Endodermal cell (in vitro differentiated cells): ENCODE results near the gene LSM14B. TPM values are rescaled to one million over a fixed set of nuclear protein-coding genes. Genes with fewer than 3 reads are reported as not detected.

Experiments
- DNase-seq: peaks from one replicate; pipeline ENCODE4 v3.0.0-alpha.2; 2017
- H3K27ac ChIP-seq: 2 replicates; pipeline ENCODE4 v1.5.1; 2013; ENCODE audit warnings: mild to moderate bottlenecking, low read depth, low read length, moderate library complexity
- H3K27me3 ChIP-seq: 2 replicates; pipeline ENCODE4 v1.6.1; 2013; ENCODE audit warnings: mild to moderate bottlenecking, low read length, moderate library complexity; ENCODE audit not compliant: insufficient read depth, control insufficient read depth, poor library complexity, severe bottlenecking
- H3K36me3 ChIP-seq: 2 replicates; pipeline ENCODE4 v1.7.0; 2013; ENCODE audit warnings: mild to moderate bottlenecking, low read length, moderate library complexity; ENCODE audit not compliant: control insufficient read depth, insufficient read depth
- H3K4me1 ChIP-seq: one replicate; pipeline ENCODE4 v1.7.0; 2013; ENCODE audit warnings: low read length; ENCODE audit not compliant: control insufficient read depth, insufficient read depth
- H3K4me3 ChIP-seq: 2 replicates; pipeline ENCODE4 v1.5.1; 2013; ENCODE audit warnings: mild to moderate bottlenecking, low read length, moderate library complexity
- H3K9ac ChIP-seq: 2 replicates; pipeline ENCODE4 v1.6.1; 2013; ENCODE audit warnings: mild to moderate bottlenecking, low read length, moderate library complexity; ENCODE audit not compliant: poor library complexity, severe bottlenecking; ENCODE audit errors: extremely low read depth
- H3K9me3 ChIP-seq: 2 replicates; pipeline ENCODE4 v1.6.1; 2013; ENCODE audit warnings: mild to moderate bottlenecking, low read length, moderate library complexity; ENCODE audit not compliant: control insufficient read depth
- H3K27ac Mint-ChIP-seq: 2 replicates; pipeline ENCODE4 v1.8.0; 2020; ENCODE audit warnings: mixed read lengths
- H3K27me3 Mint-ChIP-seq: 2 replicates; pipeline ENCODE4 v1.8.0; 2021; ENCODE audit warnings: mild to moderate bottlenecking, mixed read lengths; ENCODE audit not compliant: insufficient read depth
- H3K36me3 Mint-ChIP-seq: 2 replicates; pipeline ENCODE4 v1.8.0; 2020; ENCODE audit warnings: low read depth, mixed read lengths
- H3K4me1 Mint-ChIP-seq: 2 replicates; pipeline ENCODE4 v1.8.0; 2020; ENCODE audit warnings: mixed read lengths
- H3K4me3 Mint-ChIP-seq: 2 replicates; pipeline ENCODE4 v1.8.0; 2020; ENCODE audit warnings: mild to moderate bottlenecking, moderate library complexity, mixed read lengths
- H3K9me3 Mint-ChIP-seq: 2 replicates; pipeline ENCODE4 v1.8.0; 2020; ENCODE audit warnings: mild to moderate bottlenecking, mixed read lengths
- WGBS, 2 experiments: methylation state at CpG; one replicate each; pipeline versions ENCODE4 v1.1.5 to v1.1.7; 2013; ENCODE audit warnings: missing lambda C conversion rate in 2 of 2, mixed read lengths in 1 of 2; ENCODE audit not compliant: insufficient coverage in 1 of 2, insufficient read length in 1 of 2; 5-methylcytosine and 5-hydroxymethylcytosine counted together
- total RNA-seq, 2 donors: library from RNA; stranded (reverse); fragmentation: NEBNext Ultra II Directional in 1 of 2; extraction: Animal tissue kit (Norgen Biotek cat#: 25700) in 1 of 2; gene quantifications; 2 replicates in 1 of 2; 3 replicates in 1 of 2; pipeline ENCODE4 v1.2.1, GENCODE V29; 2021
- TF ChIP-seq, protein P1 (sequence below): fragments of 200-600 bp; sonication (generic); conservative IDR thresholded peaks from 2 replicates; pipeline ENCODE4 v1.5.0; 2021; ENCODE audit warnings: antibody characterized with exemption, mild to moderate bottlenecking

The LSM14B gene
- total RNA-seq, 2 donors from 2014 or later, result 89.1 to 91.1 TPM

DNA sequence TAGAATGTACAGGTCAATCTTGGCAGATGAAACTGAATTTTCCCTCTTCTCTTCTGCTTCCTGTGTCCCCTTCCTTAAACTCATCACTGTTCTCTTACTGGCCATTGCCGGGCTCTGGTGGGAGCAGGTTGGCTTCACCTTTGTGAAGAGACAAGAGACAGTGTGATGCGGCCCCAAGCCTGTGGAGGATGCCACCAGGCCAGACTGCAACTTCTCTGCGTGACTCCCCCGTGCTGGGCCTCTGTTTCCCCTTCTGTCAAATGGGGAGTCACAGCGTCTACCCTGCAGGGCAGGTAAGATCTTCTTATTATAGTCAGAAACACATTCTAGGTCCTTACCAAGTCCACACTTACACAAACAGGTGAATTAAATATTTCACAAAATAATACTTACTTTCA lies 1.9 kb upstream of the LSM14B start:
- Histone ChIP-seq H3K9ac (no peak overlapping the region), H3K9me3 (no peaks in the 10 kb centered on the region), H3K27me3 (no peaks in the 10 kb centered on the region), H3K36me3 (peaks cover 14% of the 10 kb centered on the region), H3K4me3 (no peak overlapping the region), H3K4me1 (no peaks in the 10 kb centered on the region), H3K27ac (no peak overlapping the region)
- no peaks in the 10 kb centered on the region for H3K9me3 Mint-ChIP-seq
- no peak overlapping the region for H3K4me3 Mint-ChIP-seq
- peaks cover 8% of the 10 kb centered on the region for H3K27me3 Mint-ChIP-seq
- H3K27ac Mint-ChIP-seq, result no peak overlapping the region
- peaks cover 19% of the 10 kb centered on the region for H3K4me1 Mint-ChIP-seq
- 92 to 93% methylated on average over 5 of the region's 5 CpGs for WGBS, 2 experiments
- TF ChIP-seq, protein P1, sequence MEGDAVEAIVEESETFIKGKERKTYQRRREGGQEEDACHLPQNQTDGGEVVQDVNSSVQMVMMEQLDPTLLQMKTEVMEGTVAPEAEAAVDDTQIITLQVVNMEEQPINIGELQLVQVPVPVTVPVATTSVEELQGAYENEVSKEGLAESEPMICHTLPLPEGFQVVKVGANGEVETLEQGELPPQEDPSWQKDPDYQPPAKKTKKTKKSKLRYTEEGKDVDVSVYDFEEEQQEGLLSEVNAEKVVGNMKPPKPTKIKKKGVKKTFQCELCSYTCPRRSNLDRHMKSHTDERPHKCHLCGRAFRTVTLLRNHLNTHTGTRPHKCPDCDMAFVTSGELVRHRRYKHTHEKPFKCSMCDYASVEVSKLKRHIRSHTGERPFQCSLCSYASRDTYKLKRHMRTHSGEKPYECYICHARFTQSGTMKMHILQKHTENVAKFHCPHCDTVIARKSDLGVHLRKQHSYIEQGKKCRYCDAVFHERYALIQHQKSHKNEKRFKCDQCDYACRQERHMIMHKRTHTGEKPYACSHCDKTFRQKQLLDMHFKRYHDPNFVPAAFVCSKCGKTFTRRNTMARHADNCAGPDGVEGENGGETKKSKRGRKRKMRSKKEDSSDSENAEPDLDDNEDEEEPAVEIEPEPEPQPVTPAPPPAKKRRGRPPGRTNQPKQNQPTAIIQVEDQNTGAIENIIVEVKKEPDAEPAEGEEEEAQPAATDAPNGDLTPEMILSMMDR, result no peak
- H3K36me3 Mint-ChIP-seq, result peaks cover 15% of the 10 kb centered on the region
- DNase-seq, result no peak

DNA sequence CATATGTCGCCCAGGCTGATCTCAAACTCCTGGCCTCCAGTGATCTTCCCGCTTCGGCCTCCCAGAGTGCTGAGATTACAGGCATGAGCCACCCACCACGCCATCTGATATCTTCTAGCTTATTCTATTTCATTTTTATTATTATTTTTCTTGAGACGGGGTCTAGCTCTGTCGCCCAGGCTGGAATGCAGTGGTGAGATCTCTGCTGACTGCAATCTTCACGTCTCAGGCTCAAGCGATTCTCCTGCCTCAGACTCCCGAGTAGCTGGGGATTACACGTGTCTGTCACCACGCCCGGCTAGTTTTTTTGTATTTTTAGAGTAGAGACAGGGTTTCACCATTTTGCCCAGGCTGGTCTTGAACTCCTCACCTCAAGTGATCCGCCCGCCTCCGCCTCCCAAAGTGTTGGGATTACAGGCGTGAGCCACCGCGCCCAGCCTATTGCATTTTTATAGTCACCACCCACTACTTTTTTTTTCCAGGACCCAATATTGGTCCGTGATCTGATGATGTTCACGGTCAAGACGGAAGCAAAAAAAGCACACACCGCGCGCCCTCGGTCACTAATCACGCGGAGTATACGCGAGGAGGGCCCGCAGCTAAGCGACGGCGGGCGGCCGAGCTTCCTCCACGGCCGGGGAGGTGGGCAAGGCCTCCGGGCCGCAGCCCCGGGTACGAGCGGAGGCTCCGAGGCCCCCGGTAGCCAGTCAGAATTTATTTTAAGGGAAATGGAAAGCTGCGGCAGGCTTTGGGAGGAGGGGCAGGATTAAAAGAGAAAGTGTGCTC lies 1.1 kb upstream of the LSM14B start:
- no peaks in the 10 kb centered on the region for H3K9me3 ChIP-seq
- peak overlapping the region; percentile 34 for H3K9ac ChIP-seq
- Mint-ChIP-seq H3K27me3 (peaks cover 6% of the 10 kb centered on the region), H3K4me1 (peaks cover 19% of the 10 kb centered on the region), H3K27ac (peak overlapping the region; percentile 86), H3K36me3 (peaks cover 22% of the 10 kb centered on the region), H3K4me3 (peak overlapping the region; percentile 62), H3K9me3 (no peaks in the 10 kb centered on the region)
- TF ChIP-seq, protein P1, result no peak
- peak overlapping the region; percentile 73 for H3K27ac ChIP-seq
- no peaks in the 10 kb centered on the region for H3K27me3 ChIP-seq
- H3K4me3 ChIP-seq, result peak overlapping the region; percentile 78
- peaks cover 22% of the 10 kb centered on the region for H3K36me3 ChIP-seq
- 30 to 39% methylated on average over 19 to 45 of the region's 45 CpGs for WGBS, 2 experiments
- H3K4me1 ChIP-seq, result no peaks in the 10 kb centered on the region
- no peak for DNase-seq

DNA sequence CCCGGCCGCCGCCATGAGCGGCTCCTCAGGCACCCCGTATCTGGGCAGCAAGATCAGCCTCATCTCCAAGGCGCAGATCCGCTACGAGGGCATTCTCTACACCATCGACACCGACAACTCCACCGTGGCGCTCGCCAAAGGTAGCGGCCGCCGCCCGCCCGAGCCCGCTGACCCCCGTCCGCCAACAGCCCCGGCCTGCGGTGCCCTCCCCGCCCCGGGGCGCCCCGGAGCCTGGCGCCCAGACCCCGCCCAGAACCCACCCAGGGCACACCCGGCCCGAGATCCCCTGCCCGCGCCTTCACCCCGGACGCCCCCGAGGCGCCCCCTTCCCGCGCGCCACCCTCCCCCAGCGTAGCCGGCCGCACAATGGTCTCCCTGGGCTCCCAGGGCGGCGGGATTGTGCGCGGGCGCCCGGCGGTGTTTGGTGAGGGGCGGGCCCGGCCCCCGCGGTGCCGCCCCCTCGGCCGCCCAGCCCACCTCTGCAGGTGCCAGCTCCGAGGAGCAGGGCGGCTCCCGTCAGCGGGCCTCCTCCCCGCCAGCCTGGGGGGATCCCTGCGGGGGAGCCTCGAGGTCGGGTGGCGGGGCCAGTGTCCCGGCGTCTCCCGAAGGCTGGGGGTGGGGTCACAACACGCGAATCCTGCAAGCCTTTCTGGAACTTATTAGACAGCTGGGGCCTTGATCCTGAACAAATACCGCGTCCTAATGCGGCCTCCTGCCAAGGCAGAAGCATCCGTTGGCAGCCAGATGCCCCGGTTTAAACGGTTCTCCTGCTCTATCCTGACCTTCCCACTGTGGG lies 577 bp downstream of the LSM14B start:
- Mint-ChIP-seq H3K27me3 (peaks cover 2% of the 10 kb centered on the region), H3K4me3 (peak overlapping the region; percentile 75), H3K9me3 (no peaks in the 10 kb centered on the region), H3K36me3 (peaks cover 38% of the 10 kb centered on the region), H3K4me1 (peaks cover 14% of the 10 kb centered on the region), H3K27ac (no peak overlapping the region)
- TF ChIP-seq, protein P1, result no peak
- Histone ChIP-seq H3K27ac (peak overlapping the region; percentile 85), H3K27me3 (no peaks in the 10 kb centered on the region), H3K9ac (peak overlapping the region; percentile 66), H3K4me3 (peak overlapping the region; percentile 92), H3K36me3 (peaks cover 39% of the 10 kb centered on the region), H3K9me3 (no peaks in the 10 kb centered on the region), H3K4me1 (peaks cover 5% of the 10 kb centered on the region)
- WGBS, 2 experiments, result 0% methylated on average over 1 to 77 of the region's 77 CpGs
- peak; percentile 71 for DNase-seq
